Glomerular visceral epithelial cell (primary cell): ENCODE results near the gene NUAK1.
A peak's percentile ranks its signal among the peaks of the same experiment; 100 is the strongest.

ENCODE experiments used
- DNase-seq: peaks from one replicate; pipeline ENCODE4 v3.0.0-alpha.2; 2016; ENCODE audit errors: extremely low spot score

NUAK1 gene

DNA sequence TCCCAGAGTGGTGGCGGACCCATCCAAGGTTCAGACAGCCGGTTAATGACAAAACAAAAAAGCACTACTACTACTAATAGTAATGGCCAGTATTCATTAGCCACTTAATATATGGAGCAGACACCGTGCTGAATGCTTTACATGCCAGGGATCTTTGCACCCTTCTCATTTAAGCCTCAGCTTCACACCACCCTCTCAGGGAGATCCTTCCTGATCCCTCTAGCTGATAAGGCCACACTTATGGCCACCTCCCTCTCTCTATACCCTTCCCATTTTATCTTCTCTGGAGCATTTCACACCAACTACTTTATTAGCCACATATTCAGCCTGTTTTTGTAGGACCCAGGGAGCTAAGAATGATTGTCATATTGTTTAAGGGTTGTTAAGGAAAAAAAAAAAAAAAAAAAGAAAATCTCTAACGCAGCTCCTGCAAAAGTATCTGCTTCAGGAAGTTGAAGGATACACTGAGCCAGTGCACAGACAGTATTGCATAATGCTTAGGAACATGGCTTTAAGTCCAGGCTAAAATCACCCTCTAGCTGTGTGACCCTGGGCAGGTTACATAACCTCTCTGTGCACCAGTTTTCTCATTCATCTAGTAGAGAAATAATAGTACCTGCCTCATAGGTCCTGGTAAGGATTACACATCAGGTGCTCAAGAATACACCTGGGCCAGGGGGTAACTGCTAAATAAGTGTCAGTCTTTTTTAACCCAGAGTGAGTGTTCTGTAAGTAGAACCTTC, 29.4 kb downstream of the NUAK1 start:
- DNase-seq: no peak

DNA sequence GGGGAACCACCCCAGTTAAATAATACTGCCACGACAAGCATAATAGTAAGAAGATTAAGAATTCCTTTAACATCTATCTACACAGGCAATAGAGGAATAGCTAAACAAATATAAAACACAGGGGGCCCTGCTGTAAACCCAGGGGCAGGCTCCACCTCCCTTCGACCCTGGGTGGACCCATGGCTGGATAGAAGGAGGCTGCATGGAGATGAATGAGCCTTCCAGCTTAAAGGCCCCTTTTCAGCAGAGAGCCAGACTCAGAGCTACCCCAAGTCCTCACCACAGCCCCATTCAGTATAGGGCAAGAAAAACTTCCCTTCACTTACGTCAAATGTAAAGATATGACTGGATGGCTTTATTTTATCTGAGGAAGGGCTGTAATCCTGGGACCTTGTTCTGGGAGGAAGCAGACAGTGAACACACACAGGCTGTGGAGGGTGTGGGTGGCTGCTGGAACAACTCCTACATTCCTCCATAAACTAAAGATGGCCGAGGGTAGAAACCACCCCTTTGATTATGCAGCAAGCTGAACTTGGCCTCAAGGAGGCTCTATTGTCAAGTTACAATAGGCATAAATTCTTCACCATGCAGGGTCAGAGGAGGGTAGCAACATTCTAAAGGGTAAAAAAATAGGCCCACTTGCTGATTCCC, 30.4 kb downstream of the NUAK1 start:
- no peak for DNase-seq

GRCh38 chr12:106107566-106107965, 31.2 kb downstream of the NUAK1 start:
- no peak for DNase-seq

GRCh38 chr12:106106892-106107291, 31.9 kb downstream of the NUAK1 start:
- no peak for DNase-seq

DNA sequence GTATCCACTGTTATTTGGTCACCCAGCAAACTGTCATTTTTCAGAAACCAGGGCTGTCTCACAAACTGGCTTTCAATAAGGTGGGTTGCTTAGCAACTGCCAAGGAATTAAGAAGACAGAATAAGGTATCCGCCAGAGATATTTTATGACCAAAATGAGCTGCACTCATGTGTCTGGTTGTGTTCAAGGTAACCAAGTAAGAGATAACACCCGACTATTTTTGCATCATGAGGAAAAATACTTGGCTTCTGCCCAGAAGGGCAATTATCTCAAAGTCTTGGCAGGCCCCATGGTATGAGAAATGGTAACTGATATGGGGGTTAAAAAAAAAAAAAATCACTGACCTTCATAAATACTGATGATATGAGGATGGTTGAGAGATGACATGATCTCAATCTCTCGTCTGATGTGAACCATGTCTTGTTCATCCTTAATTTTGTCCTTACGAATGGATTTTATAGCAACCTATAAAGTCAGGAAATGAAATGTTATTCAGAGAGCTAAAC, 32.6 kb downstream of the NUAK1 start:
- peak; percentile 24 for DNase-seq

GRCh38 chr12:106101803-106102202, 37.0 kb downstream of the NUAK1 start:
- no peak for DNase-seq

DNA sequence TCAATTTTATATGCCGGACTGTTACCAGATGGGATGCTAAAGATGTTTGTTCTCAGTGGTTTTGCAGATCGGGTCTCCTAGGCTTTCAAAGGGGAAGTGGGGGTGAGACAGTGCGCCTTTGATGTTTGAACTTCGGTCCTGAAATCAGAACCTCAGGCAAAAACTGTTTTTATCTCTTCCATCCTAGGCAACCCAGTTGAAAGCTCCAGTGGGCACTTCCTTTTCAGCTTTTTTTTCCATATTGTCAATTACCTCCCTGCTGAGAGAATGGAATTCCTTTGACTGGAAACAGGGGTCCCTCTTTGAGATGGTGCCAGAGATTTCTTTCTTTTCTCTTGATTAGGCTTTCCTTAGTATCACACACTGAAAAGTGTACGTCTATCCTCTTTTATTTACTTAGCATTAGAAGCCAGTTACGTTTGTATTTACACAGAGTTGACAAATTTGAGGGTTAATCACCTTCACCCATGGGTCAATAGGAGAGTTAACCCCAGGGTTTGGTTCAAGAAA, 40.0 kb downstream of the NUAK1 start:
- DNase-seq: no peak

DNA sequence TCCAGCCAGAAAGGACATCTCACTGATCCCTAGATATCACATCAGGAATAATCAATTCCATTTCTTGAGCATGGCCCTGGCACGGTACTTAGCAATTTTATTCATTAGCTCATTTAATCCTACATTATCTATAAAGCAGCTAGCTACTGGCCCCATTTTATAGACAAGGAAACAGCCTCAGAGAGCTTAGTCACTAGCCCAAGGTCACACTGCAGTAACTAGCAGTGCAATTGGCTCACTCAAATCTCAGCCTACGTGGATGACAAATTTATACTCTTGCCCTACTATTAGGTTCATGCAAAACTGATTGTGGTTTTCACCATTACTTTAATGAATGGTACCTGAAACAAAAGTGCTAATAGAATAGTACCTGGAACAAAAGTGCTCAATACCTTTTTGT, 41.7 kb downstream of the NUAK1 start:
- no peak for DNase-seq

DNA sequence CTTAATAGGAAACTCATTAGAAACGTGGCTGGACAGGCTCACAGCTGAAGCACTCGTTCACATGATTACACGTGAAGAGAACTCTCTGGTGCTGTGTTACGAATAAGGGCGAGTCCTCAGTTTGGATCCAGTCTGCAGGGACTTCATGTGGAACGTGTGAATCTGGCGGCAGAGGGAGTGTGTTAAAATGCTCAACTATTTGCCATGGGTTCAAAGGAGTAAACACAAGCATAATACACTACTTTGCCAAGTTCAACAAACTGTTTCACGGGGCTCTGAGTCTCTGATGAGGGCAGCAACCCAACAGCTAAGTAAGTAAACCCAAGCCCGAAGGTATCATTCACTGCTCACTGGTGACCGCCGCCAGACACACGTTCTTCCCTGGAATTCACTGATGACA, 42.4 kb downstream of the NUAK1 start:
- no peak for DNase-seq

GRCh38 chr12:106094304-106094703, 44.5 kb downstream of the NUAK1 start:
- no peak for DNase-seq

GRCh38 chr12:106093246-106093645, 45.5 kb downstream of the NUAK1 start:
- DNase-seq: no peak

- peak; percentile 53 for DNase-seq
Measured at GRCh38 chr12:106091446-106091820, 47.3 kb downstream of the NUAK1 start.

DNA sequence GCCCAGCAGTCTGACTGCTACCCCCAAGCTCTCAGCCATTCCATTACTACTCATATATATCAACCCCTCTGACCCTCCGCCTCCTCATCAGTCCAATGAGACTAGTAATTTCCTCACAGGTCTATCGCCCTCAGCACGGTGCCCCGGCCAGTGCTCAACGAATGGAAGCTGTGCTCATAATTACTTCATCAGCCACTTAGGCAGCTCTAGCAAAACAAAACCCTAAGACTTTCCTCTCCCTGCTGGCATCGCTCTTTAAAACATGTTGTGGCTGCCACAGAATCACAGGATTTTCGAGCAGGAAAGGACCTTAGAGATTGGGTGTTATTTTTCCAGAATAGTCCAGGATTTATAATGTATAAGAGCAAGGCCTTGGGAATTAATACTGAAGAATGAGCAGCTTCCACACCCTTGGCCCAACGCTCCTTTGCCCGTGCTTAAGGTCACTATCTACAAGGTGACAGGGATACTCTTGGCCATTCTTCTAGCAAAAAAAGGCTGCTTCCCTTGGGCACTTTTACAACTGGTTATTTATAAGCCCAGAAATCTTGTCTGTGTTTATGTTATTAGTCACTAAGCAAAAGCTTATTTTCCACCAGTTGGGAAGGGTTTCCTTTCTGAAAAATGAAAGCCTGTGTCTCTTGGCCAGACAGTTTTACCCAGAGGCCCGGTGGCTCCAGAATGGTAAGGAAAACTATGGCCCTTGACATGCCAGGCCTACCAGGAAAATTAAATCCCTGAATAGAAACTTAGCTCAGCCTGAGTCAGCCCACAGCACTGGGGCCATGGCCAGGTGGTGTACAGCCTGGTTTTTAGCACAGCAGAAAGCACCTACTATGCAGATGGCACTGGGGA, 47.9 kb downstream of the NUAK1 start:
- DNase-seq: peak; percentile 68

DNA sequence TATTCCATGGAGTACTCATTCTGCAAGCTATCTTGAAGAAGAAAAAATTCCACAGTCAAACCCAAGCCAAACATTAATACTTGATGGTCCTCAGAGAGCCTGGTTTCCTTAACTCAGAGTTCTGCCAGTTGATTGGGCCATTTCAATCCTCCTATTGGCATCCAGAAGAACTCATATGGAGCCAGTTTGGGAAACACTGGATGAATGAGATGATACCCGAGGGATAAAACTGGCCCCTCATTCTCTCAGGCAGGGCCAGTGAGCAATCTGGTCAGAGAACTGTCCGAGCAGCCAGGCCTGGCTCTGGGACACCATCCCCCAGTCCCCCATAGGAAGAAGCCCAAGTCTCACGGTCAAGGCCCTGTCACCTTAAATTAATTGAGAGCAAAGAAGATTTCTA, 48.8 kb downstream of the NUAK1 start:
- DNase-seq: no peak

DNA sequence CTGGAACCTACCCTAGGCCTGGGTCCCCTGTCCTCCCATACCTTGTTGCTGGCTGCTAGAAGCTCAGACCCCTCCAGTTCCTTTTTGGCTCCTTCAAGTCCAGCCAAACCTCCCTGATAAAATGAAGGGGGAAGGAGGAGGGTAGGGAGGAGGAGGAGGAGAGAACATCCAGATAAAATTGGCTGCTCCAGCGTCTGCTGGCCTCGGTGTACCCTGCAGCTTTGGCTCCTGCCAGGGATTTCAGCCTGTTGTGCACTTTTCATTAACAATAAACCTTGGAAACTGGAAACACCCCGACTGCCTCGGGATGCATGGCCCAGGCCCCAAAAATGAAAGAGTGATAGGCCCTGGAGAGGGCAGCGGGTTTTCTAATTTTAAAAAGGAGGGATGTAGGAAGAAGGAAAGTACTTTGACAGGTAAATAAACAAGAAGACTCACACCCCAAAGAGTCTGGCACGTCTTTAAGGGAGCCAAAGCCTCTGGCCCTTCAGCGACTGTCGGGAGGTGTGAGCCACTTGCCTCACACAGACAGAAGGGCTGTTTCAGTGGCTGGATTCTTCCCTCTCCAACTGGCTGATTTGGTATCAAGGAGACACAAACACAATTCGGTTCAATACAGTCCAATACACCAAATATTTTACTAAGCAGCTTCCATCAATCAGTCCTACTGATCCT, 49.8 kb downstream of the NUAK1 start:
- no peak for DNase-seq

DNA sequence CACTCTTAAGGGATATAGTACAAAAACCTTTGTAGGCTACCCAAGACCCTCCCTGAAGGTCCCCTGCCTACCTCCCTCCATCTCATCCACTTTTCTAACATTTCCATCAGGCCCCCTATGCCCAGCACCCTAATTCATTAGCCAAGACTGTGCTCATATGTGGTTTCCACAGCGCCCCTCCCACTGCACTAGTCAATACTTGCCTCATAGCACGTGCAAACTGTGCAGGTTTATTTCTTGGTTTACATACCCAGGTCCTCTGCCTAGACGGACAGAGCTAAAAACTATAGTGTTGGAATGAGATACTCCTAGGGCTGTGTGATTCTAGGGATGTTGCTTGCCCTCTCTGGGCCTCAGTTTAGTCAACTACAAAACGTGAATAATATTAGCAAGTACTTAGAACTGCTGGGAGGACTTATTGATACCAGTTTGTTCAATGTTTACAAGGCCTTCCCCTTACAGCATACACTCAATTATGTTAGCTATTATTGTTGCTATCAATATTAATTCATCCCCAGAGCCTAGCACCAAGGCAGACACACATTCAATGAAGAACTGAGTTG, 50.4 kb downstream of the NUAK1 start:
- no peak for DNase-seq

DNA sequence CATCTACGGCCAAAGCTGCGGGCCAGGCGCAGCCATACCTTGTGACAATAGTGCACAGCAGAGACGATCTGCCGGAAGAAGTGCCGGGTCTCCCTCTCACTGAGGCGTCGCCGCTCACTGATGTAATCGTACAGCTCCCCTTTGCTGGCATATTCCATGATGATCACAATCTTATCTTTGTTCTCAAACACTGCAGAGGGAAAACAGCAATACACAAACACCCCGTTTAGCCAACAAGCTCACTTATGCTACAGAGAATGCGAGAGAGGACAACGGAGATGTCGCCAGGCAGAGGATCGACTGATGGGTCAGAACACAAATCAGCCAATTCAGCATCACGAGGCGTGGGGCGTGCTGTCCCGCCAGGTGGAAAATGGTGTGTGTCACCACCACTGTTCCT, 52.1 kb downstream of the NUAK1 start:
- no peak for DNase-seq

GRCh38 chr12:106085213-106085612, 53.5 kb downstream of the NUAK1 start:
- DNase-seq: no peak

DNA sequence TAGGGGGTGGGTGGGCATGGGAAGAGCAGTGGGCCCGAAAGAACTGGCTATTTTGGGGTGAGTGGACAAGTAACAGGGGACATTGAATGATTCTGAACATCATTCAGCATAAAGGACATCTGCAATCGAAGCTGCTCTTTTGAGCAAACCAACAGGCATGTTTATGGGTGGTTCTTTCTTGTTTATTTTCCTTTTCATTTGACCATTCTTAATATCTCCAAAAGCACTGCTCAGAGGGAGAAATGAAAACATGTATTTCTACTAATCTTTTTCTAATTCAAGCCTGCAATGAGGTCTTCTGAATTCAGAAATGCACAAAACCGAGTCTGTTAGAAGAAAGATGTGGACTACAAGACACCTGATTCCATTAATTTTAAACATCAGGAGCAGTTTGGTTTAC, 54.0 kb downstream of the NUAK1 start:
- no peak for DNase-seq

DNA sequence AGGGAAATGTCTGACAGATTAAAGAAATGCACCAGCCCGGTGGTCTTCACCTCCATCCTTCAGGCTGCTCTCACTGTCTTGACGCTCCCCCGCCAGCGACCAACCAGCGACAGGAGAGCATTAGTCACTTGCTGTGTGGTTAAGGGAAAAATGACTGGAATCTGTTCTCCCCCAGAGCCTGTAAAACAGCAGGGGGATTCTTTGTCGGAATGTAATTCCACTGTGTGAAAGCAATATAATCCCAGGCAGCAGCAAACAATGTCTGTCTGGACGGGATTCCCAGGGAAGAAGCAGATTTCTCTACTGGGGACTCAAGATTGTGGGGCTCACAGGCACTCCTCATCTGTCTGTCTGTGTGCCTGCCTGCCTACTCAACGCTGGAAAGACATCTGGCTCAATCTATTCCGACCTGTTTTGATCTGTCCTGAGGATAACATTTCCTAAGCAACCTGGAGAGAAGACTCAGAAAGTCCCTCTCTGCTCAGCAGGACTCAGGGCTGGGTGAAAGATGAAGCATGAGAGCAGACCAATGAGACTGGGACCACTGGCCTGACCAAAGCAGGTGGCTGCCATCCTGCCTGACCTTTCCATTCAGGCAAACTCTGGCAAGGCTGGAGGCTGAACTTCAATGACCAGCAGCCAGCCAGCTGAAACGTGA, 54.6 kb downstream of the NUAK1 start:
- DNase-seq: peak; percentile 91
